ENCODE results near the gene SLC16A12.

GRCh38 chr10:89536013-89536354 lies 590 bp upstream of the SLC16A12 start:
- TF ChIP-seq POLR2A (IDR thresholded peaks at IDR 0.05) (no peak), CTCF (IDR thresholded peaks at IDR 0.05) (no peak)
